ENCODE data around the gene FXYD1. TPM values are rescaled to one million over a fixed set of nuclear protein-coding genes. Genes with fewer than 3 reads are reported as not detected.
A peak's percentile ranks its signal among the peaks of the same experiment; 100 is the strongest.

FXYD1 gene
- total RNA-seq, 1 donor from 2014 or later = 49.7 TPM

DNA sequence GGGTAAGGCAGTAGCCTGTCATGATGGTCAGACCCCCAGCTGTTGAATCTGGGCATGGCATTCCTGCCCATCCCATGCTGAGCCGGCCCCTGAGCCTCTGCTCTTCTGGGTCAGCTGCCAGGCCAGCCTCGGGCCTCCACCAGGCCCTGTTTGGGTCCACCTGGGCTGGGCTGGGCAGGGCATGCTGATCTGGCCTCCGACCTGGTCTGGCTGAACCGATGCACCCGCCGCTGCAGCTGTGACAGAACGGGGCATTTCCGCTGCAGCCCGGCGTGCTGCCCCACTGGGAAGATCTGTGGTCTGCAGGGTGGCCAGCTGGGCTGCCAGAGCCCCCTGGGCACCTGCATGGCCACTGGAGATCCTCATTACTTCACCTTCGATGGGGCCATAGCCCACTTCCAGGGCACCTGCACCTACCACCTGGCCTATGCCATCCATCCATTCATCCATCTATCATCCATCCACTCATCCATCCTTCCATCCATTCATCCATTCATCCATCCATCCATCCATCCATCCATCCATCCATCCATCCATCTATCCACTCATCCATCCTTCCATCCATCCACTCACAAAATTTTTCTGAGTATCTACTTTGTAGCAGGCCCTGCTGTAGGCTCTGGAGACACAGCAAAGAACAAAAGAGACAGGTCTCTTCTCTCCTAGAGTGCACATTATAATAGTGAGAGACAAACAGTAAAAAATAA is 44.5 kb upstream of the FXYD1 start:
- no peak overlapping the region for H3K27ac ChIP-seq
- H3K4me3 ChIP-seq = no peak overlapping the region
- TF ChIP-seq, protein P1, sequence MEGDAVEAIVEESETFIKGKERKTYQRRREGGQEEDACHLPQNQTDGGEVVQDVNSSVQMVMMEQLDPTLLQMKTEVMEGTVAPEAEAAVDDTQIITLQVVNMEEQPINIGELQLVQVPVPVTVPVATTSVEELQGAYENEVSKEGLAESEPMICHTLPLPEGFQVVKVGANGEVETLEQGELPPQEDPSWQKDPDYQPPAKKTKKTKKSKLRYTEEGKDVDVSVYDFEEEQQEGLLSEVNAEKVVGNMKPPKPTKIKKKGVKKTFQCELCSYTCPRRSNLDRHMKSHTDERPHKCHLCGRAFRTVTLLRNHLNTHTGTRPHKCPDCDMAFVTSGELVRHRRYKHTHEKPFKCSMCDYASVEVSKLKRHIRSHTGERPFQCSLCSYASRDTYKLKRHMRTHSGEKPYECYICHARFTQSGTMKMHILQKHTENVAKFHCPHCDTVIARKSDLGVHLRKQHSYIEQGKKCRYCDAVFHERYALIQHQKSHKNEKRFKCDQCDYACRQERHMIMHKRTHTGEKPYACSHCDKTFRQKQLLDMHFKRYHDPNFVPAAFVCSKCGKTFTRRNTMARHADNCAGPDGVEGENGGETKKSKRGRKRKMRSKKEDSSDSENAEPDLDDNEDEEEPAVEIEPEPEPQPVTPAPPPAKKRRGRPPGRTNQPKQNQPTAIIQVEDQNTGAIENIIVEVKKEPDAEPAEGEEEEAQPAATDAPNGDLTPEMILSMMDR (IDR thresholded peaks at IDR 0.05) = no peak
- H3K36me3 ChIP-seq = no peaks in the 10 kb centered on the region
- intact Hi-C loops (cut with DNase I) = no loop called here
- H3K9me3 ChIP-seq = no peaks in the 10 kb centered on the region
- H3K4me1 ChIP-seq = peaks cover 10% of the 10 kb centered on the region
- ATAC-seq (no peak), DNase-seq (peak; percentile 6)
- peaks cover 17% of the 10 kb centered on the region for H3K27me3 ChIP-seq (ENCODE audit: low read depth)

DNA sequence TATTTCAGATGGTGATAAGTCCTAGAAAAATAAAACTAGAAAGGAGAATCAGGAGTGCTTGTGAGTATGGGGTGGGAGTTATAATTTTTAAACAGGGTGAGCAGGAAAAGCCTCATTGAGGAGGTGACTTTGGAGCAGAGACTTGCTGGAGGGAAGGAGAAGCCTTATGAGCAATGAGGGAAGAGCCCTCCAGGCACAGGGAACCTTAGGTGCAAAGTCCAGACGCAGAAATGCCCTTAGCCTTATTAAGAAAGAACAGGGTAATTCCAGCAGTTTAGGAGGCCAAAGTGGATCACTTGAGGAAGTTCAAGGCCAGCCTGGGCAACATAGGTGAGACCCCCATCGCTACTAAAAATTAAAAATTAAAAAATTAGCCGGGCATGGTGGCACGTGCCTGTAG is 44.0 kb upstream of the FXYD1 start:
- DNase-seq (no peak), ATAC-seq (no peak)
- TF ChIP-seq, protein P1 (IDR thresholded peaks at IDR 0.05) = no peak
- H3K36me3 ChIP-seq = no peaks in the 10 kb centered on the region
- no peaks in the 10 kb centered on the region for H3K9me3 ChIP-seq
- H3K4me3 ChIP-seq = no peak overlapping the region
- peaks cover 17% of the 10 kb centered on the region for H3K27me3 ChIP-seq (ENCODE audit: low read depth)
- H3K4me1 ChIP-seq = peaks cover 10% of the 10 kb centered on the region
- H3K27ac ChIP-seq = no peak overlapping the region
- intact Hi-C loops (cut with DNase I) = no loop called here

DNA sequence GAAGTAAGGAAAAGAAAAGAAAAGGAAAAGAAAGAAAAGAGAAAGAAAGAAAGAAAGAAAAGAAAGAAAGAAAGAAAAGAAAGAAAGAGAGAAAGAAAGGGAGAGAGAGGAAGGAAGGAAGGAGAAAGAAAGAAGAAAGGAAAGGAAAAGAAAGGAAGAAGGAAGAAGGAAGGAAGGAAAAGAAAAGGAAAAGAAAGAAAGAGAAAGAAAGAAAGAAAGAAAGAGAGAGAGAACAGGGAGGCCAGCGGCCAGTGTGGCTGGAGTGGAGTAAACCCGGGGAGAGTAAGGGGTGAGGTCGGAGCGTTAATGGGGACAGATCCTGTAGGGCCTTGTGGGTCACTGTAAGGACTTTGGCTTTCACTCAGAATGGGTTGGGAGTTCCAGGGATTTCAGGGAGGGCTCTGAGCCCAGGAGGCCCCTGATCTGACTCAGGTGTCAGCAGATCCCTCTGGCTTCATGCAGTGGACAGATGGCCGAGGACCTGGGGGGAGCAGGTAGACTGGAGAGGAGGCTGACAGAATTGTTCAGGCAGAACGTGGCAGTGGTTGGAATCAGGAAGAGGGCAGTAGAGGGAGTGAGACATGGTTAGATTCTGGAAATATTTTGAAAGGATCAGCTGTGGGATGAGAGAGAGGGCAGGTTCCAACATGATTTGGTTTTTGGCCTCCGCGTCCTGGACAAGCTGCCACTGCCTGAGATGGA is 42.8 kb upstream of the FXYD1 start:
- no peak overlapping the region for H3K4me3 ChIP-seq
- TF ChIP-seq, protein P1 (IDR thresholded peaks at IDR 0.05) = no peak
- H3K4me1 ChIP-seq = peaks cover 3% of the 10 kb centered on the region
- intact Hi-C loops (cut with DNase I) = no loop called here
- H3K27ac ChIP-seq = no peak overlapping the region
- peaks cover 5% of the 10 kb centered on the region for H3K27me3 ChIP-seq (ENCODE audit: low read depth)
- ATAC-seq (no peak), DNase-seq (no peak)
- H3K9me3 ChIP-seq = no peaks in the 10 kb centered on the region
- H3K36me3 ChIP-seq = no peaks in the 10 kb centered on the region

DNA sequence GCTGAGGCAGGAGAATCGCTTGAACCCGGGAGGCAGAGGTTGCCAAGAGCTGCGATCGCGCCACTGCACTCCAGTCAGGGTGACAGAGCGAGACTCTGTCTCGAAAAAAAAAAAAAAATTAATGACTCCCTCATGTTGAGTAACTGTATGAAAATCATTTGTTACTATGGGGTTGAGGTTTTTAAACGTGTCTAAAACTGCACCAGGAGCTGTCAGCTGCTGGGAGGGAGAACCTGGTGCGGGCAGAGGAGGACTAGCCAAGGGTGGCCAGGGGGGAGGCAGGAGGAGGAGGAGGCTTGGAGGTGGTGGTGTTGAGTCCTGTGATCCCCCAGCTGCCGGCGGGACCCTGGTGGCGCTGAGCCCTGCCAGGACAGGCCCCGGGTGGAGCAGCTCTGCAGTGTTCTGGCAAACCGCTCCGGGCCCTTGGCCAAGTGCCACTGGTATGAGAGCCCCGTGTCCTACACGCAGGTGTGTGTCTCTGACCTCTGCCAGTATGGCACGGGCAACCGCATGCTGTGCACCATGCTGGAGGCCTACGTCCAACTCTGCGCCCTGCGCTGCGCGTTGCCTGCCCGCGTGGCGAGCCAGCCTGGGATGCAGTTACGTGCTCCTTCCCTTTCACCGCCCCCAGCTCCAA is 40.1 kb upstream of the FXYD1 start:
- Histone ChIP-seq H3K36me3 (no peaks in the 10 kb centered on the region), H3K4me3 (no peak overlapping the region), H3K27ac (no peak overlapping the region), H3K27me3 (ENCODE audit: low read depth) (no peaks in the 10 kb centered on the region), H3K4me1 (no peaks in the 10 kb centered on the region), H3K9me3 (no peaks in the 10 kb centered on the region)
- TF ChIP-seq, protein P1 (IDR thresholded peaks at IDR 0.05) = no peak
- DNase-seq (no peak), ATAC-seq (peak; percentile 41 to 47)
- intact Hi-C loops (cut with DNase I) = no loop called here

DNA sequence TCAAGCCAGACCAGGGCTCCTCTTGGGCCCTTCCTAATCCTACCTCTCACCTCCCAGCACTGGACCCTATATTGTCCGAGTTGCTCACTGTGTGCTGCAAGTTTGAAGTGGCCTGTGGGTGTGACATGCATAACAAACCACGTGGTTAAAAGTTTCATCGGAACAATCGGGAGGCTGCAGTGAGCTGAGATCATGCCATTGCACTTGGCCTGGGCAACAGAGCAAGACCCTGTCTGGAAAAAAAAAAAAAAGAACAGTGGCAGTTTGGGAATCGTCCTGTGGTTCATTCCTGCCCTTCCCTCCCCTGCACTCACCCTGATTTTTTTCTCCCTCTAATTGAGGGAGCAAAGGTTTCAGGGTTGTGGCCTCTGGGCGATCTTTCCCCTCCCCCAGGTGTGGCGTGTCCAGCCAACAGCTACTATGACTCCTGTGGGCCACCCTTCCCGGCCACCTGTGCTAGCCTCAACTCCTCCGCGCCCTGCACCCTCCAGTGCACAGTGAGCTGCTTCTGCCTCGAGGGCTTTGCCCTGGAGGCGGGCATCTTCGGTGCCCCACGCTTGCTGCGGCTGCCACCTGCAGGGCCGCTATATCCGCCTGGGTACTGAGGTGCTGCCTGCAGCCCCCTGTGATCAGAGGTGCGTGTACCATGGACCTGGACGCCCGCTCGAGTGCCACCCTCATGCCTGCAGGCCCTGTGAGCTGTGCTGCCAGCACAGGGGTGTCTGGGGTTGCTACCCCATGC is 39.3 kb upstream of the FXYD1 start:
- Histone ChIP-seq H3K27ac (no peak overlapping the region), H3K4me3 (no peak overlapping the region), H3K27me3 (ENCODE audit: low read depth) (no peaks in the 10 kb centered on the region), H3K9me3 (no peaks in the 10 kb centered on the region), H3K4me1 (no peaks in the 10 kb centered on the region), H3K36me3 (no peaks in the 10 kb centered on the region)
- DNase-seq = no peak
- ATAC-seq = peak in 1 of 2 donors; percentile 13
- intact Hi-C loops (cut with DNase I) = no loop called here
- TF ChIP-seq, protein P1 (IDR thresholded peaks at IDR 0.05) = no peak
